DND-41 (cell line): ENCODE measurements around the gene FAM168A.

ENCODE experiments used
- EZH2 ChIP-seq: IDR thresholded peaks from 3 replicates; pipeline ENCODE4 v1.6.1; 2012; ENCODE audit warnings: borderline replicate concordance, low read depth, mild to moderate bottlenecking, moderate library complexity, low read length, inconsistent platforms; ENCODE audit not compliant: severe bottlenecking
- TF ChIP-seq, protein P1 (sequence below): IDR thresholded peaks from 2 replicates; pipeline ENCODE4 v1.5.1; 2012; ENCODE audit warnings: borderline replicate concordance, low read length, moderate library complexity, mild to moderate bottlenecking; ENCODE audit not compliant: poor library complexity, severe bottlenecking; ENCODE audit errors: extremely low read depth

GRCh38 chr11:73411031-73411430, 186.9 kb downstream of the FAM168A start:
- TF ChIP-seq EZH2: no peak
- TF ChIP-seq, protein P1, sequence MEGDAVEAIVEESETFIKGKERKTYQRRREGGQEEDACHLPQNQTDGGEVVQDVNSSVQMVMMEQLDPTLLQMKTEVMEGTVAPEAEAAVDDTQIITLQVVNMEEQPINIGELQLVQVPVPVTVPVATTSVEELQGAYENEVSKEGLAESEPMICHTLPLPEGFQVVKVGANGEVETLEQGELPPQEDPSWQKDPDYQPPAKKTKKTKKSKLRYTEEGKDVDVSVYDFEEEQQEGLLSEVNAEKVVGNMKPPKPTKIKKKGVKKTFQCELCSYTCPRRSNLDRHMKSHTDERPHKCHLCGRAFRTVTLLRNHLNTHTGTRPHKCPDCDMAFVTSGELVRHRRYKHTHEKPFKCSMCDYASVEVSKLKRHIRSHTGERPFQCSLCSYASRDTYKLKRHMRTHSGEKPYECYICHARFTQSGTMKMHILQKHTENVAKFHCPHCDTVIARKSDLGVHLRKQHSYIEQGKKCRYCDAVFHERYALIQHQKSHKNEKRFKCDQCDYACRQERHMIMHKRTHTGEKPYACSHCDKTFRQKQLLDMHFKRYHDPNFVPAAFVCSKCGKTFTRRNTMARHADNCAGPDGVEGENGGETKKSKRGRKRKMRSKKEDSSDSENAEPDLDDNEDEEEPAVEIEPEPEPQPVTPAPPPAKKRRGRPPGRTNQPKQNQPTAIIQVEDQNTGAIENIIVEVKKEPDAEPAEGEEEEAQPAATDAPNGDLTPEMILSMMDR: no peak
